ENCODE measurements around the gene RASSF1.
"Not testable (repeated sequence)": the region's sequence is repeated elsewhere in the genome, so short reads cannot be mapped to it uniquely, and the experiment has no call there.

RASSF1 gene

DNA sequence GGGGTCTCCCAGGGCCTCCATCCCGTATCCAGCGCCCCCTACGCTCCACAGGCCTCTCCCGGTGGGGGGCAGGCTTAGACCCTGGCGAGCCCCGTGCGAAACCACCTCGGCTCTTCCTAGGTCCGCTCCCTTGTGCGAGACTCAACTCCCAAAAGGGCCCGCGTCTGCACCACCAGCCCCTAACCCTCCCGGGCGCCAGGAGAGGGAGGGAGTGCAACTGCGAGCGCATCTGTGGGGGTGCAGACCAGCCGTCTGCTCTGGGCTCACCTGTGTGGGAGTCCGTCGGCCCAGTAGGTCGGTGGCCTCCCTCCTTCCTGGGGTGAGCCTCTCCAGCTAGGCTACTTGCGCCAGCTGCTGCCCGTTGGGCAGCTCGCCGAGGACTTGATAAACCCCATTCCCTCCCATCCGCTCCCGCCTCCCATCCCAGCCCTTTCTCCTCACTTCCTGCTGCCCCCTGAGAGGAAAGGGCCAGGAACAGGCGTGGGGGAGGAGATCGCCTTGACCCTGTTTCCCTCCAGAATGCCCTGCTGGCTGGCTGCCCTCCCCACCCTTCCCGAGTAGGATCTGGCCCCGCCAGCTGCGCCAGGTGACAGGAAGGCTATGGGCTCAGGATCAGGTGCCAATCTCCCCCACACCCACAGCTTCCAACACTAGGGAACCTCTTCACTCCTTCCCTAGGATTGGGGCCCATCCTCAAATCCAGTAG, 18.1 kb downstream of the RASSF1 start, which contains the start of gene HYAL2:
Gene HYAL2 (minus strand): TSS at position 360 of the 706 bp plus-strand sequence. CDS start 2,256 bp downstream, outside the sequence.
- no peak for DNase-seq

DNA sequence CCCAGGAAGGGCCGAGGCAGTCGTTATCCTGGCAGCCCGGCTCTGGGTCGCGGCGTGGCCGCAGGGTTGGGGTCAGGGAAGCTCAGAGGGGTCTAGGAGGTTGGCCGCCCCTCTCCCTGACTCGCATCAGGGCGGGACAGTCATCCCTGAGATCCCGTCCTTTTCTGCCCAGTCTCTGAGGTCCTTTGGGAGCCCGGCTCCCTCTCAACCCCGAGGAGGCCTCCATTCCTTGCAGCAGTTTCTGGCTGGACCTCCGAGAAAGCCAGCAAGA, 18.6 kb downstream of the RASSF1 start:
- no peak for DNase-seq

DNA sequence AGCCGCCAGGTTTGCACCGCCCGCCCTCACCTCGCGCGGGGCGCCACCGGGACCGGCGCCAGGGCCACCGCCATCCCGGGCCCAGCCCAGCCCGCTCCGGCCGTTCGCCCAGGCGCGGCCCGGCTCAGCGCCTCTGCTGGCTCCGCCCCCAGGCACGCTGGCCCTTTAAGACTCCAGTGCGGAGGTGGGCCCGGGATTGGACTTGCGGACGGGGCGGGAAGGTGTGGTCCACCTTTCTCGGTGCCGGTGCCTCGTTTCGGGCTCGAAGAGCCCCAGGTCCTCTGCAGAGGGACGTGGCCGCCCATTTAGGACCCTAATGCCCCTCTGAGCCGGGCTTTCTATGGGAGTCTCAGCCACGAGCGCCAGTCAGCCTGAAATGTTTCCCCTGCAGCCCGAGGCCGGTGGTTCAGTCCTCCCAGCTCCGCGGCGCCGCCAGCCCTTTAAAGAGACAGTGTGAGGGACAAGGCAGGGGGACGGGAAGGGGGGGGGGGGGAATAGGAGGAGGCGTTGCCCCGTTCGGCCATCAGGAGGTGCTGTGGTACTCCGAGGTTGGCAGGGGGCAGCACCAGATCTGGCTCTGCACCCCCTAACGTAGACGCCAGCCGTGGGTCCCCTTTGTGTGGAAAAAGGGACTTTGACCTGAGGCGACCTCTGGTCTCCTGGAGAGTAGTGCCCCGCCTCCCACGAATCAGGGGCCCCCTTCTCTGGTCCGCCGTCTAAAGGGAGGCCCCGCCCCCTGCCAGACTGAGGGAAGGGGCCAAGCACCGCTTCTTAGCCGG, 19.1 kb downstream of the RASSF1 start:
- peak in 1 of 2 experiments; percentile 62 for DNase-seq

DNA sequence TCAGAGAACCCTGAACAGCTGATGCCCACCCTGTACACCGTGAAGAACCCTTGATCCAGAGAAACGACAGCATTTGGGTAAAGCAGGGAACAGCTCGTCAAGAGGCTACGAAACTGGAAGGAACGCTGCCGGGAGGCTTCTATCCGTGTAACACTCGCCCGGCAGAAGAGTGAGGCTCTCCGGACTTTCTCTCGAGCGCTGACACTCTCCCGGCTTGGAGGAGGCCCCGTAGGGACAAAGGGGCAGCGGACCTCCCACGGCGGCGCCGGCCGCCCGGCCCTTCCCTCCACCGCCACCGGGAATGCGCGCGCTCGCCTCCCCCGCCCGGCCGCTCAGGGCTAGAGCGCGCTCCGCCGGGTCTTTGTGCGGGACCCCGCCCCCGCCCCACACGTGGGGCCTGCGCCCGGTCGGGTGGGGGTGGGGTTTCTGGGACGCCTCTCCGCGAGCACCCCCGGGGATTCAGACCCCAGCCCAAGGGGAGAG, 19.7 kb downstream of the RASSF1 start:
- DNase-seq, result peak in 1 of 2 experiments; percentile 62

DNA sequence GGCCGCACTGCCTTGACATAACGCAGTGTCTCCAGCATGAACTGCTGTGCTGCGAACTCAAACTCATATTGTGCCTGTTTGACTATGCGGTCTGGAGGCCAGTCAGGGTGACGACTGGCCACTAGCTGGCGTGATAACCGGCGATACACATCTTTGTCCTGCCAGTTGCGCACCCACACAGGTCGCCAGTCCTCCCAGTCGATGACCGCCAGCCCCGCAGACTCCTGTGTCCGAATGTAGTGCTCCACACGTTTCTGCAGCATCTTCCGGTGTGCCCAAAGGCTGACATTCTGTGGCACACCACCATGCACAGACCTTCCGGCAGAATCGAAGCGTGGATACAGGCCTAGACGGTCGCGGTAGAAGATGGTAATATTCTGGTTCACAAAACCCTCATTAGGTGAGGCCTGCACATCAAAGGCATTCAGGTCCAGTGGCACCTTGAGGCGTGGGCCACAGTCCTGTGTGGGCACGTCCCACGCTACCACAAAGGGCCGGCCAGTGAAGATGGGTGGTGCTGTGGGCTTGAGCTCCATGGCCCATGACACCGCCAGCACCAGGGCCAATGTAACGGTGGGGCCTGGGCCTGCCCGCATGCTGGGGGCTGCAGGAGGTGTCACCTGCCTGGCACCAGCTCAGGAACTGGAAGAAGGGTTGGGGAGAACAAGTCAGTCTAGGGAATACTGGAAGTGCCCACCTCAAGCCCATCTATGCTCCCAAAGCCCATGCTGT, 20.6 kb downstream of the RASSF1 start:
- no peak for DNase-seq

DNA sequence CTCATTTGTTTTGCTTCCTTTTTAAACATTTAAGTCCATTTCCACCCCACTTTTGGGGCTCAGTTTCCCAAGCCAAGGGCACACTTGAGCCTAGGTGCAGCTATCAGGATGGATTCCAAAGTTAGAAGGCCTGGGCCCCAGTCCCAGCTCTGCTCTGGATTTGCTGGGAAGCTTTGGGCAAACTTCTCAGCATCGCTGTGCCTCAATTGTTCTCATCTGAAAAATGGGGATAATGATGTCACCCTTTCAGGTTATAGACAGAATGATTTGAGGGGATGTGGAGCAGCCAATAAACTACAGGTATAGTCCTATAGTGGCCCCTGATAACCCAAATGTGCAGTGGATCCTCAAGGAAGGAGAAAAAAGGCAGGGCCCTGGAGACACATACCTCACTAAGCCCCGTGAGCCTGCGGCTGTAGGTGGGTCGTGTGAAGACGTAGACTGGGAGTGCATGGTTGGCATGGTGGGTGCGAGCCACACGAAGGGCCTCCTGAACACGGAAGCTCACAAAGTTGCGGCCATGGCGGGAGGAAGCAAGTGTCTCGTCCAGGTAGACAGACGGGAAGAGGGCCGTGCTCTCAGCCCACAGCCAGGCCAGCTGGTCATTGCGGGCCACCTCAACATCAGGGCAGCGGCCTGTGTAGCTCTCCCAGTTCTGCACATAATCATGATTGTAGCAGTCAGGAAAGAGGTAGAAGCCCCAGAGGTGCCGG, 21.3 kb downstream of the RASSF1 start:
- DNase-seq, result no peak

DNA sequence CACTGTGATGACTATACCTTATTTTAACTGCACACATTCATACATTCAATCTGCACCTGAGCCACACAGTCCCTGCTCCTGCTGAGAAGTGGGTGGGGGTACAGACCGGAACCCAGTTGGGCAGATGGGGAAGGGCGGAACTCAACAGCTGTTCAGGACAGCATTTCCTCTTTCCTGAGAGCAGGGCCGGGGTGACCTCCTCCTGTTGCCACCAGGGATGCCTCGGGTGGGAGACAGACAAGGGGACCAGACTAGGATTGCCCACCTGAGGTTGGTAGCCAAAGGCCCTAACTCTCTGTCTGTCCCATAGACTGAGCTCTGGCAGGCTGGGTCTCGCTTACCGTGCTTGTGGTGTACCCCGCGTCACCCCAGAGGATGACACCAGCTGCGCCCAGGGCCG, 22.0 kb downstream of the RASSF1 start:
- DNase-seq, result no peak

DNA sequence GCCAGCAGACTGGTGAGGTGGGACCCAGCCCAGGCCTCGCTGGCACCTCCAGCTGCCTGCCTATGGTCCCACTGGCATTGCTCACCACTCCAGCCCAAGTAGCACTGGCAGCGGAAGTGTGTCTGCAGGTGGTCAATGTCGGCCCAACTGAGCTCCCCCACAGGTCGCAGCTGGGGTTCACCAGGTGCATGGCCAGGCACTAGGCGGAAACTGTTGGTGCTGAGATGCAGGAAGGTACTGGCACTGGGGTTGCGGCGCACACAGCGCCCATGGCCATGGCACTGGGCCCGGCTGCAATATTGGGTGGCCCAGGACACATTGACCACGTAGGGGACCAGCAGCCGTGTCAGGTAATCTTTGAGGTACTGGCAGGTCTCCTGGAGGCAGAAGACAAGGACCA, 22.5 kb downstream of the RASSF1 start:
- DNase-seq, result no peak

DNA sequence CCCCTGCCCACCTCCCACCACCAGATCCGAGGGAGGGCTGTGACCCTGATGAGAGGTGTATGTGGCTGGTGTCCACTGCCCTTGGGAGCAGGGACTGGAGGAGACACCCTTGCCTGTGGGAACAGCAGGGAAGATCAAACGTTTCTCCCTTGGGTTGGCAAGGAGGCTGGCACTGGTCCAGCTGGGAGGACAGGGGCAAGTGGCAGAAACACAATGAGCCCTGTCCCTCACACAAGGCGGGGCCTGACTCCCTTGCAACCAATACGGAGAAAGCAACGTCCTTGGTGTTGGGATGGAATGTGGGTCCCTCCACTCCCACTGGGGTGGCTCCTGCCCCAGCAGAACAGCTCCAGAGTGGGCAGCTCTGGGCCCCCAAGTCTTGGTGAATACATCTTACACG, 23.3 kb downstream of the RASSF1 start:
- DNase-seq, result no peak

DNA sequence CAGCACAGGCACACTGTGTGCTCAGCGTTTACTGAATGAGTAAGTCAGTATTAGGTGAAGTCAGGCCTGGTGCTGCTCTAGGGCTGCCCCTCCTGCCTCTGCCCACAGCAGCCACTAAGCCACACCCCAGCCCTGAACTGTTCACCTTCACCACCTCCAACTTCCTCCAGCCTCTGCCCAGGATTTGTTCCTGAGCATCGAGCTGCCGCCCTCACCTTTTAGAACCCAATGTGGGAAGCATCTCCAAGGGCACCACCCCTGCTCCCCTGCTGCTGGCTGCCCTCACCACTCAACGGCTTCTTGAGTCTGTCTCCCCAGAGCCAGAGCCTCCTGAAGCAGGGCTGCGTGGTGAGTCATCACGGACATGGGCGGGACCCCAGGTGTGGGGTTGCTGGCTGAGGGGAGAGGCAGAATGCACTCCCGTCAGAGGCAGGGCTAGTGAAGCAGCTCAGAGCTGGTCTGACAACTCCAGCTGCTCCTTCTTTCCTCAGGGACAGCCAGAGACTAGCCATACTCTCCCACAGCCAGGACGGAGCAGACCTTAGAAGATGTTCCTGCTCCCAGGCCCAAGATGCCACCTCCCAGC, 23.9 kb downstream of the RASSF1 start:
- DNase-seq, result no peak

DNA sequence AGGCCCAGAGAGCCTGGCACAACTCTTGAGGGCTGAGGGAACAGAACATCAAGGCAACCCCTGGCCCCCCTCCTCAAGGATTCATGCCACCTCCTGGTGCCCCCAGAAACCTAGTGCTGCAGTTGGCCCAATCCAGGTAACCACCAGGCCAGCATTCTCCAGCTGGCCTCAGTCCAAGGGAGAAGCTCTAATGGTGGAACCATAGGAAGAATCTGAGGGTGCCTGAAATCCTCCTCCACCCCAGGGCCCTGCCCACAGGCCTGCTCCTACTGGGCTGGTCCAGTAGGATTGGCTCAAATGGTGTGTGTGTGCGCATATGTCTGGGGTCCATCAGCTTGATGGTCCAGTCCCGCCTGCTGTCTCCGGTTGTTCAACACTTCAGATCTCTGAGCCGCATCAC, 25.8 kb downstream of the RASSF1 start:
- no peak for DNase-seq

DNA sequence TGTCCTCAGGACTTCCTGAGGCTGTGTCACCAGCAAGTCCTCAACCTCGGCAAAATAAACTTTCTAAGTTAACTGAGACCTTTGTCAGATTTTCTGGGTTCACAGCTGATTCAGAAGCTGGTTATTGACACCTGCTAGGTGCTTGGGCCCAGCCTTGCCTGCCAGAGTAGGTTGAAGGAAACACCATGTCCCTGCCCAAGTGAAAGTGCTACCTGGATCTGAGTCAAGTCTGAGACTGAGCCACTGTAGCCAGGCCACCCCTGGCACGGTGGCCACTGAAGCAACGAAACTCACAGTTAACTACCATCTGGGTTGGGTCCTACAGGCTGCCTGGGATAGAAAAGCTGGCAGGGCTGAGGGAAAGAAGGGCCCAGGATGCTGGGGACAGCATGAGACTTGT, 26.3 kb downstream of the RASSF1 start:
- DNase-seq, result no peak

DNA sequence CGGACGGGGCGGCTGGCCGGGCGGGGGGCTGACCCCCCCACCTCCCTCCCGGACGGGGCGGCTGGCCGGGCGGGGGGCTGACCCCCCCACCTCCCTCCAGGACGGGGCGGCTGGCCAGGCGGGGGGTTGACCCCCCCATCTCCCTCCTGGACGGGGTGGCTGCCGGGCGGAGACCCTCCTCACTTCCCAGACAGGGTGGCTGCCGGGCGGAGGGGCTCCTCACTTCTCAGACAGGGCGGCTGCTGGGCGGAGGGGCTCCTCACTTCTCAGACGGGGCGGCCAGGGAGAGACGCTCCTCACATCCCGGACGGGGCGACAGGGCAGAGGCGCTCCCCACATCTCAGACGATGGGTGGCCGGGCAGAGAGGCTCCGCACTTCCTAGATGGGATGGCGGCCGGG, 28.6 kb downstream of the RASSF1 start:
- not testable (repeated sequence) for DNase-seq

DNA sequence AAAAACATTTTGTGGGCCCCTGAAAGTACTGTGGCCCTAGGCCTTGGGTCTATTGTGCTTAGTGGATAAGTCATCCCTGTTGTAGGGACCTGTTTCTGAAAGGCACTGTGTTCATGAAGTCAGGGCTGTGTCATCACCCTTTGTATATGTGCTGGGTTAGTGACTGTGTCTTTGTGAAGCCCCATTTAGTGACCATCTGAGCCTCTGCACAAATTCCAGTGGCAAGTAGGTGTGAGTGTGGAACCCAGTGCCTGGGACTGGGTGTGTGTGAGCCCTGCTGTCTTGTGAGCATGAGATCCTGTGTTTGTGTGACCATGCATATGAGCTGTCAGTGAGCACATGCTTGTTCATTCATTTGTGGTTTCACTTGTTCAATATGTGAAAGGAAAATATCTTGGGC, 36.0 kb downstream of the RASSF1 start:
- DNase-seq, result no peak

DNA sequence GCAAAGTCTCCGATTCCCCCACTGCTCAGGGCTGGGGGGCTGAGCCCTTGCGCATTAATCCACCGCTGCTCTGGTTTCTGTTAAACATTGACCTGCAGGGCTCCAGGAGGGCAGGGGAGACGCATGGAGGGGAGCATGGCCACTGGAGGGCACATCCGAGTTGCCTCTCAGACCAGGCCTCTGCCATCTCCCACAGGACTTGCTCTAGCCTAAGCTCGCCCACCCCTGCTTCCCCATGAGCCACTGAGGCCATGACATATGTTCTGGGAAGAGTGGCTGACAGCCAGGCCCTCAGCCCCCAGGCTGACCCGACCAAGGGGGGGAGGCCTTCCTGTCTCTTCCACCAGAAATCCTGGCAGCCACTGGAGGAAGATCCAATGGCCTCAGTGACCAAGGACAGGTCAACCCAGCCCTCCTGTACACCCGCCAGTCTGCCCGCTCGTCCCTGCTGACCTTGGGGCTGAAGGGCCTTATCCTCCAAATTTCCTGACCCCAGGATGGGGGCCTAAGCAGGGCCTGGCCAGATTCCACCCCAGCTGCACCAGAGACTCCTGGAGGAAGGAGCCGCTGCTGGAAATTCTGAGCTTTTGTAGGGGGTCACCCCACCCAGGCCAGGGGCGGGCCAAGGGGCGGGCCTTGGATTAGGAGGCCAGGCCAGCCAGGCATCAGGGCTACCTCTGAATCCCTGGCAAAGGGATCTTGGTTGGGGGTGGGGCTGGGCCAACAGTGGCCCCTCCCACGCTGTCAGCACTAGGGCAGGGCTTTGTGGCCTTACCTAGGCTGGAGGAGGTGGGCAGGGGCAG, 37.4 kb downstream of the RASSF1 start, which contains the start of gene HYAL1:
Gene HYAL1 (minus strand): TSS at position 562 of the 803 bp plus-strand sequence. CDS start 618 bp downstream, outside the sequence.
- no peak for DNase-seq

DNA sequence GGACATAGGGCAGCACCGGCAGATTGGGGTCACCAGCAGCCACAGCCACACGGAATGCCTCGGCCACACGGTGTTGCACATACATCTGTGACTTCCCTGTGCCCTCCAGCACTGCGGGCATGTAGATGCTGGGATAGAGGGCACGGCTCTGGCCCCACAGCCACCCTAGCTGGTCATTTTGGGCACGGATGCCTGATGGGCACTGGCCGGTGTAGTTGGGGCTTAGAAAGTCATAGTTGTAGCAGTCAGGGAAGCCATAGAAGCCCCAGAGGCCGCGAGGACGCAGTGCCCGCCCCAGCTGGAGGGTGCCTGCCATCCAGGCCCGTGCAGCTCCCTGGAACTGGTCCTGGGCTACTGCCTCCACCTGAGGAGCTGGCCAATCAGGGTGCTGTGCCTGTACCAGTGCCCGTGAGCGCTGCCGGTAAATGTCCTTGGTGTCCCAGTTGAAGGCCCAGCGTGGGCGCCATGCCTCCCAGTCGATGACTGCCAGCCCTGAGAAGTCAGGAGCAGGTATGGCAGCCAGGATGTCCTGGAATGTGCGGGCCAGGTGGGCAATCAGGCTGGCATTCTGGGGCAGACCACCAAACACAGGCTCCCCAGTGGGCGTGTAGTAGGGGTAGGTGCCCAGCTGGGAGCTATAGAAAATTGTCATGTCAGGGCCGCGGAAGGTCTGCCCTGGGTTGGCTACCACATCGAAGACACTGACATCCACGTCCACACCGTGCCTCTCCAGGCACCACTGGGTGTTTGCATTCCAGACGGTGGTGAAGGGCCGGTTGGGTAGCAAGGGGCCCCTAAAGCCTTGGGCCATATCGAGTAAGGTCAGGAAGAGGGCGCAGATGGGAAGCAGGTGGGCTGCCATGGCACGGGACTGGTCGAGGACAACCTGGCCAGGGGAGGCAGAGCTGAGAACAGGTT, 38.3 kb downstream of the RASSF1 start:
- no peak for DNase-seq

DNA sequence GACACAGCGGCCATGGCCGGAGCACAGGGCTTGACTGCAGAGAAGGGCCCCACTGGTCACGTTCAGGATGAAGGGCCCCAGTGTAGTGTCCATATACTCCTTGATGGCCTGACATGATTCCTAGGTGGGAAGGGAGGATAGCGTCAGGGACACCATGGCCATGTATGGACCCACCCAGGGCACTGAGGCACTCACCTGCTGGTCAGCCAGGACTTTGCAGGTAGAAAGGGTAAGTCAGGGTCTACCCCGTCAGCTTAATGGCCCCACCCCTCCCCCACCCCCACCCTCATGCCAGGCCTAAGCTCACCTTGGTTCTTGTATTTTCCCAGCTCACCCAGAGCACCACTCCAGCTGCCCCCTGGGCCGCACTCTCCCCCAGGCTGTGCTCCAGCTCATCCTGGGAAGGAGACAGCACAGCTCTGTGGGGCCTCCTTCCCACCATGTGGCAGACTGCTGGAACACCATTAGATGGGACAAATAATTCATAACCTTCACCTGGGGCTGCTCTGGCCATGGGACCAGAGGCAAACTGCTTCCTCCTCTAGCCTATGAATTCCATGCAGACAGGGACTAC, 39.9 kb downstream of the RASSF1 start:
- no peak for DNase-seq

DNA sequence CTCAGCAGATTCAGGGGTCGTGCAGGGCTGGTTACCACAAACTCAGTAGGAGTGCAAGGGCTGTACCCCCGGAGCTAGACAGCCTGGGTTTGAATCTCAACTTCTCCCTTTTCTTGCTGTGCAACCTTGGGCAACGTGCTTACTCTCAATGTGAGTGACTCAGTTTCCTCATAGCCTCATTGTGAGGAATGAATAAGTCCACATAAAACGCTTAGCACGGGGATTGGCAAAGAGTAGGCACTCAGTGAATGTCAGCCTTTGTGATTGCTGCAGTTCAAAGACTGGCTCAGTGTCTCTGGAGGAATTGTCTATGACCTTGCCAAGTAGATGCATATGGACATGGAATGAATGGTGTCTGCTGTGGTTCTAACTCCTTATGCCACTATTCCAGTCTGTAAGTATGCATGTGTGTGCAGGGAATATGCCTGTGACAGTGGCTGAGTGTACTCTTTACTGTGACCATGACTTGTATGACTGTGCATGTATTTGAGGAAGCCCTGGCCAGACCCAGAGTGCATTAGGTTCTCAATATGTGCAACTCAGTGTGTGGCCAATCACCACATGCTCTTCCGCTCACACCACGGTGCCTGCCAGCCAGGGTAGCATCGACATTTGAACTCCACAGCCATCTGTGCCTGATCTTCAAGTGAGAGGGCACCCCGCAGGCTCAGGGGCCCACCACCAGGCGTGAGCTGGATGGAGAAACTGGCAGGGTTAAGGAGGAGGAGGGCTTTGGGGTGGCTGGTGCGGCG, 40.5 kb downstream of the RASSF1 start:
- DNase-seq, result peak in 1 of 2 experiments; percentile 20

DNA sequence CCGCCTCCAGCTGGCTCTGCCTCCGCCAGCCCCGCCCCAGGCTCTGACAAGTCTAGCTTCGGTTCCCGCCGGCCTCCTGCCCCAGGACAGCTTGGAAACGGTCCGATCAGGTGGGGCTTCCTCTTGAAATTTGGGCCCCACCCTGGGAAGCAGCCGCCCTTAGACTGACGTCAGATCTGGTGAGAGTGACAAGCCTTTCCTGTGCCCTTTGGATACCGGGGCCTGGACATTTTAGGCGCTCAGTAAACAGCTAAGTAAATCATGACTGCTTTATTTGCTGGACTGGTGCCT, 41.1 kb downstream of the RASSF1 start:
- DNase-seq, result no peak
